Bladder microvascular endothelial cell (primary cell): ENCODE measurements around the gene PHC1. TPM values are rescaled to one million over a fixed set of nuclear protein-coding genes. Genes with fewer than 3 reads are reported as not detected.

Source experiments
- total RNA-seq: library from RNA; depleted of rRNA; stranded (reverse); fragments of >200 nt; gene quantifications from 2 replicates; pipeline ENCODE4 v1.2.3, GENCODE V29; 2014

PHC1 gene
- 7.8 and 18.1 TPM in 2 replicates for total RNA-seq

GRCh38 chr12:8914033-8914715, at the start of gene PHC1:
Gene PHC1 (plus strand): TSS chr12:8914509. CDS start chr12:8917678, 3,169 bp downstream.

GRCh38 chr12:8949342-8950220, 35.3 kb downstream of the PHC1 start, which contains the start of gene M6PR:
Gene M6PR (minus strand): TSS chr12:8949645. CDS start chr12:8946404, 3,241 bp downstream.

GRCh38 chr12:8989413-8989812, 75.1 kb downstream of the PHC1 start, which contains the start of gene KLRG1:
Gene KLRG1 (plus strand): TSS chr12:8989546. CDS start chr12:8989636, 90 bp downstream.

Other genes with a start within 250 kb of the PHC1 start
- gene RIMKLB, start 216.5 kb upstream of the PHC1 start, total RNA-seq = 41.6 and 158 TPM in 2 replicates
- 0.06 TPM in 1 of 2 replicates, not detected in the other for gene A2ML1, start 91.9 kb upstream of the PHC1 start, total RNA-seq
- gene M6PR, start 35.1 kb downstream of the PHC1 start, total RNA-seq = 221 and 355 TPM in 2 replicates
- gene KLRG1, start 75.0 kb downstream of the PHC1 start, total RNA-seq = 0.25 and 0.65 TPM in 2 replicates
- gene A2M, start 201.4 kb downstream of the PHC1 start, total RNA-seq = 81.1 and 198 TPM in 2 replicates